HepG2 (cell line): ENCODE results near the gene VPS11. TPM values are rescaled to one million over a fixed set of nuclear protein-coding genes. Genes with fewer than 3 reads are reported as not detected.

Source experiments
- ATAC-seq: fragments of 200-7000 bp; cut with Tn5 transposase; 3 replicates; pipeline ENCODE4 v1.9.1; 2020; ENCODE audit warnings: mild to moderate bottlenecking, moderate library complexity
- BruUV-seq: library from RNA; stranded (reverse); fragments of 400-500 nt; replicated peaks from 2 replicates; lab custom pipeline; 2021; lab: Mats Ljungman, UMichigan
- CTCF ChIA-PET: fragments of 300-600 bp; formaldehyde crosslinking; extraction: SDS; loops from one replicate; lab custom pipeline; 2021; ENCODE audit warnings: low total read pairs, inconsistent platforms, low intra/inter-chr PET ratio; lab: Yijun Ruan, JAX
- POLR2A ChIA-PET: fragments of 350-600 bp; sonication (Branson Sonifier 250); formaldehyde crosslinking; loops from one replicate; lab custom pipeline; 2020; ENCODE audit warnings: antibody characterized with exemption, inconsistent platforms; lab: Yijun Ruan, JAX
- DNase-seq: peaks from one replicate; pipeline ENCODE4 v3.0.0-alpha.2; 2015; ENCODE audit warnings: low spot score
- FAIRE-seq: peaks from 3 replicates; lab custom pipeline; 2011; peaks lifted over from hg19 to GRCh38; lab: Jason Lieb, UNC
- H2AFZ ChIP-seq: one replicate; pipeline ENCODE4 v1.6.1; 2011; ENCODE audit warnings: low read length, inconsistent platforms
- H3K27ac ChIP-seq: fragments of 300-600 bp; 3 replicates; pipeline ENCODE4 v1.8.0; 2011; ENCODE audit warnings: mixed run types, mild to moderate bottlenecking, mixed read lengths, low read length, inconsistent platforms; ENCODE audit not compliant: insufficient read depth; ENCODE audit errors: extremely low read length
- H3K27me3 ChIP-seq, 2 experiments: fragments of 200-600 bp in 1 of 2; 2 replicates in 1 of 2; 3 replicates in 1 of 2; pipeline versions ENCODE4 v1.6.0 to v1.8.0; 2011; ENCODE audit warnings: low read length in 2 of 2, mild to moderate bottlenecking in 2 of 2, moderate library complexity in 2 of 2, inconsistent platforms in 1 of 2; ENCODE audit not compliant: insufficient read depth in 2 of 2, control insufficient read depth in 1 of 2
- H3K36me3 ChIP-seq, 2 experiments: fragments of 200-600 bp in 1 of 2; replicated peaks in 1 of 2; 2 replicates in 1 of 2; 3 replicates in 1 of 2; pipeline versions ENCODE4 v1.5.1 to v1.8.0; 2011; ENCODE audit warnings: low read length in 2 of 2, inconsistent platforms in 1 of 2; ENCODE audit not compliant: insufficient read depth in 2 of 2, control insufficient read depth in 1 of 2
- H3K4me1 ChIP-seq: 2 replicates; pipeline ENCODE4 v1.5.1; 2012; ENCODE audit warnings: low read length, inconsistent platforms; ENCODE audit not compliant: insufficient read depth
- H3K4me2 ChIP-seq: 2 replicates; pipeline ENCODE4 v1.6.0; 2011; ENCODE audit warnings: low read depth, low read length, inconsistent platforms
- H3K4me3 ChIP-seq, 3 experiments: fragments of 200-600 bp in 1 of 3; sonication (generic), shearing (Covaris generic) in 1 of 3; replicated peaks in 1 of 3; 2 replicates each; pipeline ENCODE4 v1.5.1; 2011 to 2016; ENCODE audit warnings: low read length in 3 of 3, inconsistent platforms in 2 of 3, low read depth in 2 of 3, mild to moderate bottlenecking in 2 of 3, control low read depth in 1 of 3, mixed read lengths in 1 of 3; ENCODE audit not compliant: insufficient read depth in 1 of 3
- H3K79me2 ChIP-seq: one replicate; pipeline ENCODE4 v1.6.1; 2011; ENCODE audit warnings: low read length, inconsistent platforms; ENCODE audit not compliant: insufficient read depth
- H3K9ac ChIP-seq: 2 replicates; pipeline ENCODE4 v1.6.0; 2011; ENCODE audit warnings: mild to moderate bottlenecking, low read depth, low read length, inconsistent platforms; ENCODE audit not compliant: insufficient read depth
- H3K9me3 ChIP-seq: 2 replicates; pipeline ENCODE4 v1.5.1; 2012; ENCODE audit warnings: mild to moderate bottlenecking, low read length
- H4K20me1 ChIP-seq: 2 replicates; pipeline ENCODE4 v1.6.0; 2011; ENCODE audit warnings: inconsistent platforms, mild to moderate bottlenecking, low read length, moderate library complexity; ENCODE audit not compliant: insufficient read depth
- CHD2 ChIP-seq: IDR thresholded peaks from 2 replicates; pipeline ENCODE4 v1.6.1; 2011; ENCODE audit warnings: low read depth, low read length, improper control_type of control experiment
- ELF4 ChIP-seq: sonication (generic); formaldehyde crosslinking; IDR thresholded peaks from 2 replicates; pipeline ENCODE4 v1.5.0; 2020; ENCODE audit warnings: missing genetic modification reagents, mild to moderate bottlenecking, moderate library complexity, borderline replicate concordance
- RBFOX2 ChIP-seq: fragments of 200-400 bp; formaldehyde crosslinking; IDR thresholded peaks from 2 replicates; pipeline ENCODE4 v1.6.1; 2017; ENCODE audit warnings: low read depth, mild to moderate bottlenecking, low read length
- TARDBP ChIP-seq: sonication (generic); formaldehyde crosslinking; IDR thresholded peaks from 2 replicates; pipeline ENCODE4 v1.8.0; 2022; ENCODE audit warnings: mild to moderate bottlenecking, missing genetic modification reagents
- ZNF142 ChIP-seq: sonication (generic); formaldehyde crosslinking; IDR thresholded peaks from 2 replicates; pipeline ENCODE4 v1.4.0; 2020; ENCODE audit warnings: missing genetic modification reagents
- ZNF878 ChIP-seq: sonication (generic); formaldehyde crosslinking; IDR thresholded peaks from 2 replicates; pipeline ENCODE4 v1.8.1; 2023; ENCODE audit warnings: mild to moderate bottlenecking, missing genetic modification reagents, moderate library complexity
- WGBS: methylation state at CpG from one replicate; pipeline ENCODE4 v1.1.6; 2017; ENCODE audit warnings: low lambda C conversion rate; 5-methylcytosine and 5-hydroxymethylcytosine counted together
- in situ Hi-C: cut with HindIII; loops from 2 replicates; pipeline ENCODE4 v1.10.0; 2017; ENCODE audit warnings: low pct_unique_long_range_greater_than_20kb; ENCODE audit not compliant: extremely low pct_ligation_motif_present
- intact Hi-C: fragments of 100-400 bp; cut with micrococcal nuclease; formaldehyde crosslinking; loops from one replicate; pipeline ENCODE4 v1.10.0; 2022; ENCODE audit not compliant: unreplicated experiment
- polyA plus RNA-seq, 8 experiments: library from polyadenylated mRNA; depleted of rRNA in 3 of 8; stranded (reverse) in 7 of 8; unstranded in 1 of 8; fragments of >200 nt; fragmentation: Illumina TruSeq in 4 of 8; extraction: Trizol in 4 of 8; gene quantifications; 2 replicates each; pipeline versions ENCODE4 v1.2.1 to v1.2.3, GENCODE V29; 2011 to 2016; ENCODE audit warnings: low read depth in 4 of 8, missing spikeins in 1 of 8, mixed read lengths in 1 of 8; ENCODE audit not compliant: insufficient read depth in 1 of 8
- total RNA-seq, 5 experiments: library from RNA; depleted of rRNA; stranded (reverse); fragments of >200 nt; fragmentation: Illumina TruSeq; extraction: Trizol; gene quantifications; 2 replicates each; pipeline ENCODE4 v1.2.3, GENCODE V29; 2016; ENCODE audit warnings: low read depth in 1 of 5

VPS11 gene
- total and polyA plus RNA-seq, 2 of the 13 experiments (the other 11 are each of a cell fraction or from before 2014, with no cell fraction given): 13.7 to 21.6 TPM

- ChIA-PET POLR2A (interaction anchor here (1.0 to 2.8 kb wide), 5 partner anchors 8 to 71 kb away, joined by 3 to 12 read pairs (median 6); partner anchors contain the start of genes CENATAC and VPS11), CTCF (no interaction called here)
- no peak for DNase-seq
- H3K4me3 ChIP-seq: no peak overlapping the region
- H4K20me1 ChIP-seq: peaks cover 5% of the 10 kb centered on the region; the same call in 1 of the 2 replicates
- no peak overlapping the region for H3K9ac ChIP-seq
- peak overlapping the region; percentile 77 for H3K27ac ChIP-seq
- H2AFZ ChIP-seq: no peak overlapping the region
- no peaks in the 10 kb centered on the region for H3K9me3 ChIP-seq
- intact Hi-C loops (no loop called here), in situ Hi-C loops (no loop called here)
- no TSS peak for BruUV-seq
- H3K36me3 ChIP-seq: peaks cover 4% of the 10 kb centered on the region in 2 experiments; a peak in 3 of 5 replicates
- H3K27me3 ChIP-seq: peaks cover 0 to 3% of the 10 kb centered on the region in 2 experiments; a peak in 2 of 5 replicates
- peak overlapping the region; percentile 99 for H3K4me2 ChIP-seq
- no peak for FAIRE-seq
- peak; percentile 45; the same call in 1 of the 2 replicates for TF ChIP-seq RBFOX2
- TF ChIP-seq CHD2: no peak
- no peak for ATAC-seq
- peaks cover 92% of the 10 kb centered on the region for H3K4me1 ChIP-seq
- H3K79me2 ChIP-seq: peaks cover 62% of the 10 kb centered on the region
These were observed 43.9 kb upstream of the VPS11 start for GRCh38 chr11:119023741-119024140.

- Histone ChIP-seq H3K9ac (no peak overlapping the region), H3K27ac (peak overlapping the region; percentile 77), H3K4me3 (peak overlapping the region in 1 of 3 experiments; percentile 82; a peak in 2 of 6 replicates), H3K36me3 (peaks cover 4% of the 10 kb centered on the region in 2 experiments; a peak in 3 of 5 replicates), H3K9me3 (no peaks in the 10 kb centered on the region), H3K4me2 (peak overlapping the region; percentile 99), H3K79me2 (peaks cover 63% of the 10 kb centered on the region), H3K27me3 (no peaks in the 10 kb centered on the region), H3K4me1 (peaks cover 97% of the 10 kb centered on the region), H4K20me1 (peaks cover 5% of the 10 kb centered on the region; the same call in 1 of the 2 replicates), H2AFZ (no peak overlapping the region)
- 56% methylated on average over 15 of the region's 15 CpGs for WGBS
- ChIA-PET CTCF (no interaction called here), POLR2A (interaction anchor here (1.1 to 2.8 kb wide), 6 partner anchors 9 to 78 kb away, joined by 3 to 12 read pairs (median 6); partner anchors contain the start of genes CENATAC, DPAGT1, HMBS and VPS11)
- peak; percentile 50 for FAIRE-seq
- BruUV-seq: no TSS peak
- in situ Hi-C loops: no loop called here
- ATAC-seq: peak; percentile 17
- peak; percentile 49 for DNase-seq
- intact Hi-C loops: no loop called here
- TF ChIP-seq TARDBP (CRISPR knock-in tag): no peak; the same call in 1 of the 2 replicates
- TF ChIP-seq ZNF142 (CRISPR knock-in tag): no peak
- no peak for TF ChIP-seq ZNF878 (CRISPR knock-in tag)
- no peak for TF ChIP-seq ELF4
These were observed 43.1 kb upstream of the VPS11 start for GRCh38 chr11:119024430-119025098.
